RWPE1 (cell line): ENCODE measurements around the gene CCDC160.

Source experiments
- CTCF ChIA-PET: fragments of 350-600 bp; sonication (Branson Sonifier 250); formaldehyde crosslinking; extraction: SDS; loops from one replicate; lab custom pipeline; 2021; lab: Yijun Ruan, JAX
- POLR2A ChIA-PET: fragments of 400-600 bp; formaldehyde crosslinking; extraction: SDS; loops from one replicate; lab custom pipeline; 2020; ENCODE audit warnings: antibody characterized with exemption; ENCODE audit not compliant: low non-redundant PET; lab: Yijun Ruan, JAX
- DNase-seq: peaks from one replicate; pipeline ENCODE4 v3.0.0; 2012; ENCODE audit warnings: low spot score
- H3K27ac ChIP-seq: fragments of 450-650 bp; 2 replicates; pipeline ENCODE4 v1.5.1; 2017
- TF ChIP-seq, protein P1 (sequence below): fragments of 450-650 bp; conservative IDR thresholded peaks from 2 replicates; pipeline ENCODE4 v1.5.1; 2017; ENCODE audit warnings: low read depth, mild to moderate bottlenecking

The CCDC160 gene

DNA sequence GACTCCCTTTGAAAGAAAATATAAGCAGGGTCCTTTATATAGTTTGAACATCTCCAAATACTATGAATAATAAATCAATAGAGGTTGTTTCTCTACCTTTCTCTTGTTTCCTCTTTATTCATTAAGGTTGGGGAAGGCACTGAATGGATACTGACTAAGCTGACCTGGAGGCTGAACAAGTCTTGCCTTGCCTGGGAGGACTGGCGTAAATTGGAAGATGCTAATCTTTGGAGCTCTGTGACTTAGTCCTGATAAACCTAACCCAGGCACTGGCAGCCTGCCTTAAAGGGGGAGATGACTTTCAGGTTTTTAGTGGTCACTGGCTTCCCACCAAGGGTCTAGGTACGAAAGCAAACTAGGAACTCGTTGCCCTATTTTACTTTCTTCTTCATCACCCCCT lies 10.5 kb downstream of the CCDC160 start:
- CTCF ChIA-PET = no interaction called here
- TF ChIP-seq, protein P1, sequence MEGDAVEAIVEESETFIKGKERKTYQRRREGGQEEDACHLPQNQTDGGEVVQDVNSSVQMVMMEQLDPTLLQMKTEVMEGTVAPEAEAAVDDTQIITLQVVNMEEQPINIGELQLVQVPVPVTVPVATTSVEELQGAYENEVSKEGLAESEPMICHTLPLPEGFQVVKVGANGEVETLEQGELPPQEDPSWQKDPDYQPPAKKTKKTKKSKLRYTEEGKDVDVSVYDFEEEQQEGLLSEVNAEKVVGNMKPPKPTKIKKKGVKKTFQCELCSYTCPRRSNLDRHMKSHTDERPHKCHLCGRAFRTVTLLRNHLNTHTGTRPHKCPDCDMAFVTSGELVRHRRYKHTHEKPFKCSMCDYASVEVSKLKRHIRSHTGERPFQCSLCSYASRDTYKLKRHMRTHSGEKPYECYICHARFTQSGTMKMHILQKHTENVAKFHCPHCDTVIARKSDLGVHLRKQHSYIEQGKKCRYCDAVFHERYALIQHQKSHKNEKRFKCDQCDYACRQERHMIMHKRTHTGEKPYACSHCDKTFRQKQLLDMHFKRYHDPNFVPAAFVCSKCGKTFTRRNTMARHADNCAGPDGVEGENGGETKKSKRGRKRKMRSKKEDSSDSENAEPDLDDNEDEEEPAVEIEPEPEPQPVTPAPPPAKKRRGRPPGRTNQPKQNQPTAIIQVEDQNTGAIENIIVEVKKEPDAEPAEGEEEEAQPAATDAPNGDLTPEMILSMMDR = no peak

DNA sequence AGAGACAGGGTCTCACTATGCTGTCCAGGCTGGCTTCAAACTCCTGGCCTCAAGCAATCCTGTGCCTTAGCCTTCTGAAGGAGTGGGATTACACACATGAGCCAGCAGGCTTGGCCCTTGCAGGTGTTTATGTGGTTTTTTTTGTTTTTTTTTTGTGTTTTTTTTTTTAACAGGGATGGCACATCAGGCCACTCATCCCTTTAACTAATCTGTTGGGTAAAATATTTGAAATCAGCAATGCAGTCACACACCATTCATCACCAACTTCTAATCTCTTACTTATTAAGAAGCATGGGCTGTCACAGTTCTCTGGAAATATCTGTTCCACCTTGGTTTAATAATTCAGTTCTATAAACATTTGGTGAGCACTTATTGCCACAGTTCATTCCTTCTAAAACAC lies 12.3 kb downstream of the CCDC160 start:
- no peak for DNase-seq
- H3K27ac ChIP-seq = no peak overlapping the region
- TF ChIP-seq, protein P1 = no peak
- POLR2A ChIA-PET = no interaction called here
- CTCF ChIA-PET = interaction anchor here (0.6 kb wide), 1 partner anchor 103 kb away, joined by 3 read pairs; no protein-coding TSS in a partner anchor

More for the DNA sequence above, 10.5 kb downstream of the CCDC160 start:
- H3K27ac ChIP-seq = no peak overlapping the region
- no peak for DNase-seq
- POLR2A ChIA-PET = no interaction called here

DNA sequence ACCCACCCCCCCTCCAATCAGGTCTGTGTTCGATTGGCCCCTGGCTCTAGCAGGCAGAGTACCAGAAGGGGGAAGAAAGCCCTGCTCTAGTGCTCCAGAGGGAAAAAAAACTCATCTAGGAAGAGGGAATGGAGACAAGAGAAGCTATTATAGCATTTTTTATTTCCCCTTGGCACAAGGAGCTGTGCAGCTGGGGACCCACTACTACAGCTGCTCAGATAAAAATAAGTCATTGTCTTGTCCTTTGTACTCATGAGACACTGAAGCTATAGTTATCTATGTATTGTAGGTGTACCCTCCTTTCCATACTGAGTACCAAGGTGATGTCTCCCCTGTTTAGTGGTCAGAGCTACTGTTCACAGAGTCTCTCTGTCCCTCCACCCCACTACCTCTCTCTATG lies 14.3 kb downstream of the CCDC160 start:
- POLR2A ChIA-PET = no interaction called here

DNA sequence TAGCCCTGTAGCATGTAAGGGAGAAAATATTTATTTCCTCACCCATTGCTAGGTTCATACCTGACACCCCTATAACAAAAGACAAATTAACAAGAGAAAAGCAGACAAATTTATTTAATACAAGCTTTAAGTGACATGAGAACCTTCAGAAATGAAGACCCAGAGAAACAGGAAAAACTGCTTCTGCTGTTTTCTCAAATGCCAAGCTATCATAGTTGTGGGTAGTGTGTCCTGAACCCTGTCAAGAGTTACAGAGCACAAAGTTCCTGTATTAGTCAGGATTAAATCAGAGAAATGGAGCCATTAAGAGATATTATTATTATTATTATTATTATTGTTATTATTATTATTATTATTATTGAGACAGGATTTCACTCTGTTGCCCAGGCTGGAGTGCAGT lies 17.5 kb downstream of the CCDC160 start:
- TF ChIP-seq, protein P1 = no peak
- DNase-seq = no peak
- ChIA-PET CTCF (no interaction called here), POLR2A (no interaction called here)
- no peak overlapping the region for H3K27ac ChIP-seq

More for the DNA sequence above, 14.3 kb downstream of the CCDC160 start:
- H3K27ac ChIP-seq = no peak overlapping the region
- TF ChIP-seq, protein P1 = no peak
- DNase-seq = no peak
- CTCF ChIA-PET = no interaction called here

DNA sequence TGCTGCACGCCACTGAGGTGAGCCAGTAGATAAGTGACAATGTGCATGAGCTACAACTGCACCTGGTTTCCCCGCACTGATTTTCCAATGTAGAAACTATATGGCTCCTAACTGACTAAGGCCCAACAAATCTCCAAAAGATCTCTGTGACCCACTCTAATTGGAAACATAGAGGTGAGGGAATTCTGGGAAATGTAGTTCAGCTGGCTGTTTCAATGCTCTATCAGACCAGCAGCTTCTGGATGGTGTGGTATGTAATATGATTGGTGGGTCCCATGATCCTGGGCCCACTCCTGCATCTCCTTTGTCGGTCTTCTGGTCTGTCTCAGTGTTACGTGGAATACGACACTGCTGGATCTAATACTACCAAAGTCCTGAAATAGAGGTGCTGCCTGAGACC lies 18.6 kb downstream of the CCDC160 start:
- TF ChIP-seq, protein P1 = no peak
- no peak for DNase-seq
- ChIA-PET CTCF (no interaction called here), POLR2A (no interaction called here)
- no peak overlapping the region for H3K27ac ChIP-seq

DNA sequence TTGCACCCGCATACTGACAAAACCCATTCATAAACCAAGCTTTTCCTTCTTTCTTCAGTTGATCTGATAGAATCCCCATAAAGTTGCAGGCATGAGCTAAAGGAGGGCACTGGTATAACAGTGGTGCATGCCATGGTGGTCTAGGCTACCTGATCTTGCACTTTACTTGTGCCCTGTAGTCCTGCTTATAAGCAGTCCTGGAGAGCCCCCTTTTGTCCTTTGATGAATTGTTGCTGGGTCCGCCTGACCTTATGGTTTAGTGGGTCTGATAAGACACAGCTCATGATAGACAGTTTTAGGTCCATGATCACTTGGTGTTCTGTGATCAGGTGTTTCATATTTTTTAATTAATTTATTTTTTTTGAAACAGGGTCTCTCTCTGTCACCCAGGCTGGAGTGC lies 19.7 kb downstream of the CCDC160 start:
- POLR2A ChIA-PET = no interaction called here
- CTCF ChIA-PET = no interaction called here
- TF ChIP-seq, protein P1 = no peak

More for the DNA sequence above, 19.7 kb downstream of the CCDC160 start:
- DNase-seq = no peak
- H3K27ac ChIP-seq = no peak overlapping the region
